Panc1 (cell line): ENCODE measurements around the gene PZP.

Experiments used
- POLR2AphosphoS5 ChIP-seq: IDR thresholded peaks from 2 replicates; pipeline ENCODE4 v1.6.1; 2012; ENCODE audit warnings: mild to moderate bottlenecking, low read depth, low read length, moderate library complexity
- TF ChIP-seq, protein P1 (sequence below): fragments of 450-650 bp; IDR thresholded peaks from 2 replicates; pipeline ENCODE4 v1.5.1; 2017; ENCODE audit warnings: mild to moderate bottlenecking

- TF ChIP-seq, protein P1, sequence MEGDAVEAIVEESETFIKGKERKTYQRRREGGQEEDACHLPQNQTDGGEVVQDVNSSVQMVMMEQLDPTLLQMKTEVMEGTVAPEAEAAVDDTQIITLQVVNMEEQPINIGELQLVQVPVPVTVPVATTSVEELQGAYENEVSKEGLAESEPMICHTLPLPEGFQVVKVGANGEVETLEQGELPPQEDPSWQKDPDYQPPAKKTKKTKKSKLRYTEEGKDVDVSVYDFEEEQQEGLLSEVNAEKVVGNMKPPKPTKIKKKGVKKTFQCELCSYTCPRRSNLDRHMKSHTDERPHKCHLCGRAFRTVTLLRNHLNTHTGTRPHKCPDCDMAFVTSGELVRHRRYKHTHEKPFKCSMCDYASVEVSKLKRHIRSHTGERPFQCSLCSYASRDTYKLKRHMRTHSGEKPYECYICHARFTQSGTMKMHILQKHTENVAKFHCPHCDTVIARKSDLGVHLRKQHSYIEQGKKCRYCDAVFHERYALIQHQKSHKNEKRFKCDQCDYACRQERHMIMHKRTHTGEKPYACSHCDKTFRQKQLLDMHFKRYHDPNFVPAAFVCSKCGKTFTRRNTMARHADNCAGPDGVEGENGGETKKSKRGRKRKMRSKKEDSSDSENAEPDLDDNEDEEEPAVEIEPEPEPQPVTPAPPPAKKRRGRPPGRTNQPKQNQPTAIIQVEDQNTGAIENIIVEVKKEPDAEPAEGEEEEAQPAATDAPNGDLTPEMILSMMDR: no peak
- no peak for TF ChIP-seq POLR2AphosphoS5
Observed at GRCh38 chr12:9241301-9241700, 33.1 kb upstream of the PZP start.
